Measurements from ENCODE around the gene TMX2. TPM values are rescaled to one million over a fixed set of nuclear protein-coding genes. Genes with fewer than 3 reads are reported as not detected.

The TMX2 gene
- polyA plus RNA-seq, 2 of the 4 experiments (the other 2 are of a cell fraction) = 140 to 168 TPM

- 82% methylated on average over 3 of the region's 3 CpGs for WGBS (ENCODE audit: missing lambda C conversion rate)
- POLR2A ChIA-PET = interaction anchor here (1.2 kb wide), 1 partner anchor 27 kb away, joined by 3 read pairs; no protein-coding TSS in a partner anchor
- TF ChIP-seq CHD2 (IDR thresholded peaks at IDR 0.05; ENCODE audit: low read length, partially characterized antibody) (no peak), NFE2L2 (conservative IDR thresholded peaks at IDR 0.05; ENCODE audit: low read length) (no peak), CBX8 (IDR thresholded peaks at IDR 0.05) (no peak), POLR2A (IDR thresholded peaks at IDR 0.05; ENCODE audit: low read length) (no peak), NR3C1 (IDR thresholded peaks at IDR 0.05) (no peak), CTCF (IDR thresholded peaks at IDR 0.05) (no peak), SMC3 (IDR thresholded peaks at IDR 0.05) (no peak), ZFP36 (IDR thresholded peaks at IDR 0.05; ENCODE audit: borderline replicate concordance, partially characterized antibody) (no peak), TP53 (CRISPR knock-in tag; IDR thresholded peaks at IDR 0.05) (no peak), MAFK (IDR thresholded peaks at IDR 0.05; ENCODE audit: partially characterized antibody) (no peak), NPAS2 (CRISPR knock-in tag; IDR thresholded peaks at IDR 0.05; ENCODE audit: borderline replicate concordance) (no peak), FOXS1 (CRISPR knock-in tag; IDR thresholded peaks at IDR 0.05) (no peak), HEYL (CRISPR knock-in tag; IDR thresholded peaks at IDR 0.05) (no peak), JUNB (IDR thresholded peaks at IDR 0.05) (no peak), HOXA7 (CRISPR knock-in tag; IDR thresholded peaks at IDR 0.05) (no peak), TFCP2L1 (CRISPR knock-in tag; IDR thresholded peaks at IDR 0.05) (no peak), ATOH8 (CRISPR knock-in tag; IDR thresholded peaks at IDR 0.05; ENCODE audit: low read depth) (no peak)
- TF ChIP-seq, protein P1, sequence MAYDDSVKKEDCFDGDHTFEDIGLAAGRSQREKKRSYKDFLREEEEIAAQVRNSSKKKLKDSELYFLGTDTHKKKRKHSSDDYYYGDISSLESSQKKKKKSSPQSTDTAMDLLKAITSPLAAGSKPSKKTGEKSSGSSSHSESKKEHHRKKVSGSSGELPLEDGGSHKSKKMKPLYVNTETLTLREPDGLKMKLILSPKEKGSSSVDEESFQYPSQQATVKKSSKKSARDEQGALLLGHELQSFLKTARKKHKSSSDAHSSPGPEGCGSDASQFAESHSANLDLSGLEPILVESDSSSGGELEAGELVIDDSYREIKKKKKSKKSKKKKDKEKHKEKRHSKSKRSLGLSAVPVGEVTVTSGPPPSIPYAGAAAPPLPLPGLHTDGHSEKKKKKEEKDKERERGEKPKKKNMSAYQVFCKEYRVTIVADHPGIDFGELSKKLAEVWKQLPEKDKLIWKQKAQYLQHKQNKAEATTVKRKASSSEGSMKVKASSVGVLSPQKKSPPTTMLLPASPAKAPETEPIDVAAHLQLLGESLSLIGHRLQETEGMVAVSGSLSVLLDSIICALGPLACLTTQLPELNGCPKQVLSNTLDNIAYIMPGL (CRISPR knock-in tag; IDR thresholded peaks at IDR 0.05; ENCODE audit: borderline replicate concordance) = no peak
- TF ChIP-seq, protein P2, sequence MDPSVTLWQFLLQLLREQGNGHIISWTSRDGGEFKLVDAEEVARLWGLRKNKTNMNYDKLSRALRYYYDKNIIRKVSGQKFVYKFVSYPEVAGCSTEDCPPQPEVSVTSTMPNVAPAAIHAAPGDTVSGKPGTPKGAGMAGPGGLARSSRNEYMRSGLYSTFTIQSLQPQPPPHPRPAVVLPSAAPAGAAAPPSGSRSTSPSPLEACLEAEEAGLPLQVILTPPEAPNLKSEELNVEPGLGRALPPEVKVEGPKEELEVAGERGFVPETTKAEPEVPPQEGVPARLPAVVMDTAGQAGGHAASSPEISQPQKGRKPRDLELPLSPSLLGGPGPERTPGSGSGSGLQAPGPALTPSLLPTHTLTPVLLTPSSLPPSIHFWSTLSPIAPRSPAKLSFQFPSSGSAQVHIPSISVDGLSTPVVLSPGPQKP (IDR thresholded peaks at IDR 0.05; ENCODE audit: low read depth, low read length) = no peak
- TF ChIP-seq, protein P3, sequence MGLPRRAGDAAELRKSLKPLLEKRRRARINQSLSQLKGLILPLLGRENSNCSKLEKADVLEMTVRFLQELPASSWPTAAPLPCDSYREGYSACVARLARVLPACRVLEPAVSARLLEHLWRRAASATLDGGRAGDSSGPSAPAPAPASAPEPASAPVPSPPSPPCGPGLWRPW (IDR thresholded peaks at IDR 0.05) = no peak
- FAIRE-seq (no peak), DNase-seq (ENCODE audit: low read depth in 1 of 2, low spot score in 1 of 2) (no peak), ATAC-seq (no peak)
- CTCF ChIA-PET = interaction anchor here (0.6 to 2.3 kb wide), 5 partner anchors 8 to 25 kb away, joined by 3 to 12 read pairs (median 4); partner anchors contain the start of gene BTBD18
- peak overlapping the region; percentile 93 for H3K4me2 ChIP-seq
- no peak overlapping the region for H3K4me3 ChIP-seq
- H3K27ac ChIP-seq = peak overlapping the region; percentile 83 to 88; a peak in 5 of 6 replicates
- H3K9me3 ChIP-seq = no peaks in the 10 kb centered on the region
- peaks cover 89% of the 10 kb centered on the region for H3K4me1 ChIP-seq
These were observed 63.7 kb downstream of the TMX2 start for GRCh38 chr11:57776031-57776521.

DNA sequence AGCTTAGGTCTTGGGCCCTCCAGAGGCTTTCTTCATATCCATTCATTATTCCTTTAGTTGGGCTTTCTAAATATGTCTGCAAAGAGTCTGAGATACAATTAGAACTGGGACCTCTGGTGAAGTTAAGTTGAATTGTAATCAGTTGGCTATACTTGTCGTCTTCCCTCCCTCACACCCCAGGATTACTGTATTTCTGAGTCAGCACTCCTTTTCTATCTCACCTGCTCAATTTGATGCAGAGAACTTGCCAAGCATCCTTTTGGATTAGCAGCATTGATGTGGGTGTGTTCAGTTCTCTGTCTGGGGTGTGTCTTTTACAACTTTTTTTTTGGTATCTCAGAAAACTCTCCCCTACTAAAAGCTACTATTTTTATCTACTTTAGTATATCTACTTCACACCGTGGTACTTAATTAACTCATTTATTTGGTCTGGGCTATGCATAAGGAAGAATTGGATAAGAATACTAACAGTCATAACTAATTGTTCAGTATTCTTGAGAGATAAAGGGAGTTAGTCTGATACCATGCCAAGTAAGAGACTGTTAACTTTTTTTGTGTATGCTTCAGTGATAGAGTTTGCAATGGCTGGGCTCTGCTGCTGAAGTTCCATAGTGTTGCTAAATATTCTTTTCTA, 64.3 kb downstream of the TMX2 start:
- Histone ChIP-seq H3K4me3 (0 out of 3 replicates have a peak overlapping the region, but pooled peaks have one; percentile 31), H3K4me2 (peak overlapping the region; percentile 93), H3K9me3 (no peaks in the 10 kb centered on the region), H3K4me1 (peaks cover 92% of the 10 kb centered on the region), H3K27ac (peak overlapping the region; percentile 83 to 88)
- TF ChIP-seq MAFK (IDR thresholded peaks at IDR 0.05; ENCODE audit: partially characterized antibody) (peak; percentile 14), SMC3 (IDR thresholded peaks at IDR 0.05) (no peak)
- ChIA-PET CTCF (interaction anchor here (0.6 to 1.1 kb wide), 5 partner anchors 9 to 105 kb away, joined by 3 to 4 read pairs (median 3); partner anchors contain the start of genes BTBD18 and SELENOH), POLR2A (interaction anchor here (1.2 kb wide), 1 partner anchor 28 kb away, joined by 3 read pairs; no protein-coding TSS in a partner anchor)
- no peak for FAIRE-seq
- no peak for ATAC-seq
- WGBS (ENCODE audit: missing lambda C conversion rate) = 69% methylated on average over 2 of the region's 2 CpGs
- DNase-seq (ENCODE audit: low read depth in 1 of 2, low spot score in 1 of 2) = no peak
